GM20431 (cell line): ENCODE results near the gene FOXN3.

Experiments used
- in situ Hi-C: fragments of 300-500 bp; cut with MseI, MboI; formaldehyde crosslinking; loops from one replicate; pipeline ENCODE4 v1.15.0; 2020; ENCODE audit warnings: low sequenced_read_pairs; ENCODE audit not compliant: unreplicated experiment

FOXN3 gene

DNA sequence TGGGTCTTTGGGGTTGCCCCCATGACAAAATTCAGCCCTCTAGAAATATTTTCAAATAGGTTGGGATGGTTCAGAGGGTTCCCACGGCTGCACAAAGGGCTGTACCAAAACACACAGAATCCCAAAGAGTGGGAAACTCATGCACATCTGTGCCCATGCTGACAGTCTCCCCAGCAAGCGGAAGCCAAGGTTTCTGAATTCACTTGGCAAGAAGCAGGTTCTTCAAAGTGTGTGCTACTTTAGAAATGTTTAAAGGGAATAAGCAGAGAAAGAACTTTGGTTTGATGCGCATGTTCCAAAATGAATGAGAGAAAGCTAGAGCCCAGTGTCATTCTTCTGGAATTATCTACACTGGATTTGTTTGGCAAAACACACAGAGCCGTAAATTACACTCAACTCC is 46.7 kb downstream of the FOXN3 start:
- in situ Hi-C loops = no loop called here

DNA sequence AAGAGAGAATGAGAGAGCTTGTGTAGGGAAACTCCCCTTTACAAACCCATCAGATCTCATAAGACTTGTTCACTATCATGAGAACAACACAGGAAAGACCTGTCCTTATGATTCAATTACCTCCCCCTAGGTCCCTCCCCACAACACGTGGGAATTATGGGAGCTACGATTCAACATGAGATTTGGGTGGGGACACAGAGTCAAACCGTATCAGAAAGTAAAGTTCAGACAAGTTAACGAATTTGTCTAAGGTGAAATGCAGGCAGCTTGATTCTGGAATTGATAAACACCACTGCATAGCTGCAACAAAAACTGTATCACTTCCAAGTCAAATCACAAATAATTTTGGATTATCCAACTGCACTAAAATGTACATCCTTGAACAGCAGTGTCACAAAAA is 47.4 kb downstream of the FOXN3 start:
- in situ Hi-C loops = no loop called here

DNA sequence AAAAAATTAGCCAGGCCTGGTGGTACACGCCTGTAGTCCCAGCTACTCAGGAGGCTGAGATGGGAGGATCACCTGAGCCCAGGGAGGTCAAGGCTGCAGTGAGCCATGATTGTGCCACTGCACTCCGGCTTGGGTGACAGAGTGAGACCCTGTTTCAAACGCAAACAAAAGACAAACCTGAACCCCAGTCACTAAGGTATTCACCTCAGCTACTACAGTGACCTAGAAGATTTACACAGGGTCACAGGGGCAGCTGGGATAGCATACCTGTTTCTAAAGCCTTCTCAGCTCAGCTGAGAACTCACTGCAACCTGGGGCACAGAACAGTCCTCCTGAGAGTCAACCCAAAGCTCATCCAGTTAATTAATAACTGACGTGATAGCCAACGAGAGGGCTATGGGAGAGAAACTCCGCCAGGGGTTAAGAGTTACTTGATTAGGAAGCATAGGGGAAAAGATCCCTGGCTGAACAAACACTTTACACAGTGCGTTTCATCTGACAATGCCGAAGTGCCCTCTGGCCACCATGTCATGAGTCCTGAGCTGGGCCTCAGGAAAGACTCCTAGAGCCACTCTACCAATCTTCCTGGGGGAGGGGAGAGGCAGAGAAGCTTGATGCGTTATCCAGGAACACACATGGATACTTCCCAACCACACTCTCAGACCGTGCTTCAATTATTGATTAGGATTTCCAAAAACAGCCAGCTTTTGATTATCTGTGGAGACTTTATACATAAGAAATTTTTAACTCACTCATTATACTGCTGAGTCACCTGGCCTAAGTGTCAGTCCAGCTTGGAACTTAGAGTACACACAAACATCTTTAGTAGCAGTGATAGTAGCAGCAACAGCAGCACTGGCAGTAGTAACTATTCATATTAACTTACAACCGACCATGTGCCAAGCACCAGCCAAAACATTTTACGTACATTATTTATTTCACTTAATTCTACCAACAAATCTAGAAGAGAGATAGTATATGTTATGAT is 48.2 kb downstream of the FOXN3 start:
- in situ Hi-C loops = no loop called here

DNA sequence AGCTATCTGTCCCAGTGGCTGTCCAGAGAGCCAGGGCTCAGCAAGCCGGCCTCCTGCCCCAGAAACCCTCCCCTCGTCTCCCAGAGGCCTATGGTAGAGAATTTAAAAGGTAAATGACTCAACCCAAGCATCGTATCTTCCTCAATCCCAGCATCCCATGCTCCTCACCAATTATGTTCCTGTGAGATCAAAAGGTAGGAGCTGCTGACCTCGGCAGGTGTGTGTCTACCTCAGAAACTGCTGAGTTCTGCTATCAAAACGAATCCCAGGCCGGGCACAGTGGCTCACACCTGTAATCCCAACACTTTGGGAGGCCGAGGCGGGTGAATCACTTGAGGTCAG is 49.3 kb downstream of the FOXN3 start:
- in situ Hi-C loops = no loop called here

DNA sequence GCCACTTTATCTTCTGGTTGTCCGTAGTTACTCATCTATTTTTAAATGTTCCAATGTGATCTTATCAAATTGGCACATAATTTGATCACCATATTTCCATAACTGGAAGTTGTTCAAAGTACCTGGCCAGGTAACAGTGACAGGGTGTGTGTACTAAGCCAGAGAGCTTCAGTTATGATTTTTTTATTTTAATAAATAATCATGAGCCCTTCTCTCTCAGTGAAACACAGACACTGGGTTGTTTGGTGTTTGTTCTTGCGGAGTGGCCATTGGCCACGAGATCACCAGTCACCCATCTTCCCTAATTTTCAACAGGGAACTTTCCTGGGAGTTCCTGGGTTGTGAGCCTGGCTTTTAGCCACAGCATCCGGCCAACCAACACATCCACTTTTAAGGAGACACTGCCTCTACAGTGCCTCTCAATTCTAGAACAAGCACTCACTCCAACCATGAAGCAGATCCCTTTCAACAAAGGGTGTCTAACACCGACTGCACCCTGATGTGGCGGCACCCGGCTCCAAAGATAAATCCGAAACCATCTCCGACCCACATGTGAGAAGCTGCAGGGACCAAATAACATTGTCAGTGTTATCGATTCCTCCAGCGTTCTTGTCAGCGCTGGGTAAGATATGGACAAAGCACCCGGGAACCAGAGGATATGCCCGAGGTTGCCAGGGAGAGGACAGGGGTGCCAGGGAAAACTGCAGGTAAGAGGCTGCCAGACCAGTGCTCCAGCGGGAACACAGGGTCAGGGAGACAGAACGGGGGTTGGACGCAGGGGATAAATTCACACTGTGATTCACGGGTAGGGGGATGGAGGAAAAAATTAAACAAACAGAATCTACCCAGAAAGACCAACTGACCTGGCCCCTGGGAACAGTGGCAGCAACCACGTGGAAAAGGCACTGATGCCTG is 49.9 kb downstream of the FOXN3 start:
- in situ Hi-C loops = no loop called here

DNA sequence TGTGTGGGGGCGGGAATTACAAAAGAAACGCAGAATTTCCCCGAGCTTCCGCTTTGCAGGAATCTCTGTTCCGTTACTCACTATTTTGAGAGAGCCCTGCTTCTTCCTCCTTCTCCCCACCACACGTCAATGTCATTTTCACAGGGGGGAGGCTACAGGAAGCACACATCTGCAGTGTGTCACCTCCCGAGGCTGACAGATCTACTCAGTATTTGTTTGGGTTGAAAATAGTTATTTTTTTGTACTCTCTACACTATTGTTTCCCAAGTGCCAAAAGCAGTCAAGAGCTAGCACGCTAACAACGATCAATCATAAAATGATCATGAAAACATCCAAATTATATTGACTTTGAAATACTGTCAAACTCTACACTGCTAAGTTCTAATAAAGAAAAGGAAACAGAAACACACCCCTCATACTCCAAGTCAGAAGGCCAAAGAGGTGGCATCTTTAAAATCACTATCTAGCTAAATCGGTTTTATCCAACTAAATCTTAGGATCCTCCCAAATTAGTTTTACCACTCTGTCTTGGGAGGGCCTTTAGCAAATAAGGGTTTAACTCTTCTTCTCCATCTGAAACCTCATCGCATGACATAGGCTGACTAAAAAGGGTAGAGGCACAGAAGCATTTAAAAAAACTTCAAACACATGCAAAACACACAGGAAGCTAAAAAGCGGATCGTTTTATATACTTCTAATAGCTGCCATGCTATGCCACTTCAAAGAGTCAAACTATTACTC is 51.8 kb downstream of the FOXN3 start:
- in situ Hi-C loops = no loop called here

DNA sequence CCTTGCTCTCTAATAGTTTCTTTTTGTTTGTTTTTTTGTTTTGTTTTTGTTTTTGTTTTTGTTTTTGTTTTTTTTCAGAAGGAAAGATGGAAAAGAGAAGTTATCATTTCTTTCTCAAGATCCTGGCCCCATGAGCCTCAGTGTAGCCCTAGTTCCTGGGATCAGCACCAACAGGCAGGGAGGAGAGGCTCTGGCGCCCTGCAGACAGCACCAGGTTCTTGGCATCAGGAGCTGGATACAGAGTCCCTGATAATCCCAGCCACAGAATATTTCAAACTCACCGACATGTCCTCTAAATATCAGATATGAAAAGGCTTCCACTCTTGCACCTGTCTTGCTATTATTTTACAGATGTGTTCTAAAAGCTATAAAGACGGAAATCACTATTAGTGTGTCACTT is 52.7 kb downstream of the FOXN3 start:
- in situ Hi-C loops = no loop called here

DNA sequence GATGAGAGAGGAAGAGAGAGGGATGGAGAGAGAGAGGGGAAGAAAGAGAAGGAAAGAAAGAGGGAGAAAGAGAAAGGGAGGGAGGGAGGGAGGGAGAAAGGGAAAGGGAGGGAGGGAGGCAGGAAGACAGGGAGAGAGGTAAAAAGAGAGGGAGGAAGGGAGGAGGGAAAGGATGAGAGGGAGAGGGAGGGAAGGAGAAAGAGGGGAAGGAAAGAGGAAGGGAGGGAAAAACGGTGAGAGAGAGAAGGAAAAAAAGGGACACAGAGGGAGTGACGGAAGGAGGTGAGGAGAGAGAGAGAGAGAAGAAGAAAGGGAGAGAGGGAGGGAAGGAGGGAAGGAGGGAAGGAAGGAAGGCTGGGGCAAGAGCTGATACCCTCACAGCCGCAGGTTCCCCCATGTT is 56.8 kb downstream of the FOXN3 start:
- in situ Hi-C loops = no loop called here

DNA sequence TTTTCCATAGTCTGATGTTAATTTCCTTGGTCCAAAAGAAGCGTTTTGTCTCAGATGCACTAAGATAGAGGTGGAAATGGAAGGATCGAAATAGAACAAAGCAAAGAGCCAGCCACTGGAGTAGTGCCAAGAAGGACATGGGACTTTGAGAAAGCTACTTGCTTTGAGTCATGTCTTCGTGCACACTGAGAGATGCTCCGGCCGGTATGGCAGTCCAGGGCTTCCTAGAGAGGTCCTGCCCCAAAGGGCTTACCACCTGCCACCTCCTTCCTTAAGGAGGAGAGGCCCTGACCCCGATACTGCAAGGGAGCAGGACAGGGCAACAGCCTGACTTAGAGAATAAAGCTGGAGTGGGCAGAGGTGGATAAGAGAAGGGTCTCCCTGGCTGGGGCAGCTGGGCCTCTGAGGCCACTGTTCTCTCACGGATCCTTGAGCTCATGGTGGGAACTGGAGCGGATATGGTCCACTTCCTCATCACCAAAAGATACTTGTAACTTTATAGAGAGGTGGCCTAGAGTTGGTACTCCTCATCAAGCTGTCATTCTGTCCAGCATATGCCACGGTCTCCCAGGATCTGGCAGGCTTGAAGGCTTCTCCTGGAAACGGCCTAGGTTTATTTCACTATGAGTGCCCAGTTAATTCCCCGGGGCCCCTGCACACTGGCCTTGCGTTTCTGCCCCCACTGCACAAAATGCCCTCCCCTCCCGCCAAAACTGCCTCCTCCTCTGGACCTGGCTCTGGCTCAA is 57.4 kb downstream of the FOXN3 start:
- in situ Hi-C loops = no loop called here

DNA sequence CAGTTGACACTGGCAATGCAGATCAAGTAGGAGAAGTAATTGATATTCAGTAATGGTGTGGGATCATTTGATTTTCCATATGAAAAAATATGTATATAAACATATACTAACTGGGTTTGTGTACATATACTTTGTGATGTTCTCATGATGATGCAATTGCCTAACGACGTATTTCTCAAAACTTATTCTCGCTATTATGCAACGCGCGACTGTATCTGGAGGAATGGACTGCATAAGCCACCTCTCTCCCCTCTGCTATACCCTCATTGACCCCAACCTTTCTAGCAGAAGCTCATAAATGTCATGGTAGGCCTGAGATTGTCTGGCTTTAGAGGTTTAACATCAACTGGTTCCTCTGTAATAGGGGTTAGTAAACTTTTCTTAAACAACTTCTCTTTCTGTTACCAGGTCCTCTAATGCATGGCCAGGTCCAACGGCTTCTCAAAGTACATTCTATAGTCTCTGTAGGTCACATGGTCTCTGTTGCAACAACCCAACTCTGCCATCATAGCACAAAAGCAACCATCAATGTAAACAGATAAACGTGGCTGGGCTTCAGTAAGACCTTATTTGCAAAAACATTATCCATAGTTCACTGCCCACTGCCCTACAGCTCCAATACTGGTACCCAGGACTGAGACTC is 59.3 kb downstream of the FOXN3 start:
- in situ Hi-C loops = no loop called here

DNA sequence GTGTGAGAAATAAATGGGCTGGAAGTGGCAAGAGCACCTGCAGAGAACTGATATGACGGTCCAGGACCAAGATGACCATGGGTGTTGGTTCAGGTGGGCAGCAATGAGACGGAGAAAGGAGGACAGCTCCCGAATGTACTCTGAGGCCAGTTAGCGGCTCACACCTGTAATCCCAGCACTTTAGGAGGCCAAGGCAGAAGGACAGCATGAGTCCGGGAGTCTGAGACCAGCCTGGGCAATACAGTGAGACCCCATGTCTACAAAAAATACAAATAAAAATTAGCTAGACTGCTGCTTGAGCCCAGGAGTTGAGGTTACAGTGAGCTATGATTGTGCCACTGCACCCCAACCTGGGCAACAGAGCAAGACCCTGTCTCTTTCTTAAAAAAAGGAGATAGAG is 60.1 kb downstream of the FOXN3 start:
- in situ Hi-C loops = no loop called here

DNA sequence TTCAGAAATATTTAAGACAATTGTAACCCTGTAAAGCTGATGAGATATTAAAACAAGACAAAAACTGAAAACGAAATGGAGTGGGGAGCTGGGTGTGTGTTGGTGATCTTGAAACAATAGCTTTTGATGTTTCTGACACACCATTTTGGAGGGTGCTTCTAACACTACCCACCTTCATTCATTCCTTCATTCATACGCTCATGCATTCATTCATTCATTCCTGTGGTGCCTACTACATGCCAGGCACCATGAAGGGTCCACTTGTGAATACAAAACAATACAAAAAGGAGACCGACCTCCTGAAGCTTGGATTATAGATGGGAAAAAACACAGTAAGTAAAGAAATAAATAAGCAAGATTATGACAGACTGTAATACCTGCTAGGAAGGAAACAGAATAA is 60.5 kb downstream of the FOXN3 start:
- in situ Hi-C loops = no loop called here

DNA sequence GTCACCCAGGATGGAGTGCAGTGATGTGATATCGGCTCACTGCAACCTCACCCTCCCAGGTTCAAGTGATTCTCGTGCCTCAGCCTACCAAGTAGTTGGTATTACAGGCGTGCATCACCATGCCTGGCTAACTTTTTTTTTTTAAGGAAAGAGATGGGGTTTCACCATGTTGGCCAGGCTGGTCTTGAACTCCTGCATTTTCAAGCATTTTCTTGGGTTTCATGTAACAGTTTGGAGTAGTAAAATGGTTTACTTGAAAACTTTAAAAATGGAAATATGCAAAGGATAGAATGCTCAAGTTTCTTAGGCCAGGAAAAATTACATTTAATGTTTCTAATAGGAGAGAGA is 63.3 kb downstream of the FOXN3 start:
- in situ Hi-C loops = no loop called here

DNA sequence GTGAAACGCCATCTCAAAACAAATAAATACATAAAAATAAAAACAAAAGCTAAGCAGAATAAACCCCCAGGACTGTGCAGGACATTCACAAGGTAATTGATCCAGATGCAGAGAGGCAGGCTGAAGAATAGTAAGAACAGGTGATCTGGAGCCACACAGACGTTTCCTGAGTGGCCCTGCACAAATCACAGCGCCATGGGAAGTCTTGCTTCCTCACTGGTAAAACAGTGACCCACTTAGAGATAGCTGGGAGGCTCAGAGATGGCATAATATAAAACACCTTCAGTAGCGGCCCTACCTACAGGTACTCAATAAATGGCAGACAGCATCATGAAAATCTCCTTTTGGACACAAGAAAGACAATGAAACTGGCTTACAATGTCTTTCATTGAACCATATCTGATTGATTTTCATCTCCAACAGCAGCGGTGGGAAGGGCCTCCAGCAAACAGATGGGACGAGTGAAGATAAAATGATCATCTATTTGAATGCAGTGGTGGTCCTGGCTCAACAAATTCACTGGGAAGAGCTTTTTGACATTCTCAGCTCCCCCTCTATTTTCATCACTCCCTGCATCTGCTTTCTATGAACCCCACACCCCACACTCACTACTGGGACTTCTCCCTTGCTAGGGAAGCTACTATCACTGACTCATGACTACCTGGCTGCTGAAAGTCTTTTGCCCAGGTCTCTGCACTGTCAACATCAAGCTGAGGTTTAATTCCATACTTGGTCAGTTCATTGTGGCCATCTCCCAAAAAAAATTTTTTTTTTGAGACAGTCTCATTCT is 63.9 kb downstream of the FOXN3 start:
- in situ Hi-C loops = no loop called here

DNA sequence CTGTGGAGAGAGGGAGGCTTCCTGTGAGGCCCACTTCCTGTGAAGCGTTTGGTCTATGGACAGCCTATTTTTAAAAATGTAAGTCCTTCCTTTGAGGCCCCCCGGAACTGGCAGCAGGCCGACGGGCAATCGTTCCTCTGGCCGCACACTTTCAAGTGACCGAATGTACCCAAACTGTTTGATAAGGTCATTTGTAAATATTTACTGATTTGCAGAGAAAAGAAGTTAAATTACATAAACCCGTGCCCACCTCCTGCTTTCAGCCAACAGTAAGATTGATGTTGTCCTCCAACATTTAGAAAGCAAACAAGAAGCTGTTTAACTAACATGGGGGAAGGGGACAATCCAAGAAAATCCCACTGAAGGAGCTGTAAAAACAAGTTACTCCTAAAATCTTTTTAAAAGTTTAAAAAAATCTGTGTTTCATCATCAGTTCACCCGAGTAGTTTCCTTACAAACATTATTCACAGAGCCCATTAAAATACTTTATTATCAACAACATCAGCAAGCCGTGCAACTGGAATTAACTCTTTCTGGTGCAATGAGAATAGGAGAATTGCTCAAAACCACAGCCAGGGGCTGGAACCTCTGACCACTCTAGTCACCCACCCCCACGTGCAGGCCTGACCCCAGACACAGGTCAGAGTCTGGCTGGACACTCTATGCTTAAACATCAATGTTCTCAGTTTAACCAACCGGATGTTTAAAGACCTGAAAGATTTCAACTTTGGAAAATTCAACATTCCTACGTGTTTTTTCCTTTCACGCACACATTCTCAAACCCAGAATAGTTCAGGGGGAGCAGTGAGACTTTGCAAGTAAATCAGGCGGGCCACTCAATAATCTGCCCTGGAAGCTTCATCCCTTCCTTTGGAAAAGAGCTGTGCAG is 65.3 kb downstream of the FOXN3 start:
- in situ Hi-C loops = no loop called here

DNA sequence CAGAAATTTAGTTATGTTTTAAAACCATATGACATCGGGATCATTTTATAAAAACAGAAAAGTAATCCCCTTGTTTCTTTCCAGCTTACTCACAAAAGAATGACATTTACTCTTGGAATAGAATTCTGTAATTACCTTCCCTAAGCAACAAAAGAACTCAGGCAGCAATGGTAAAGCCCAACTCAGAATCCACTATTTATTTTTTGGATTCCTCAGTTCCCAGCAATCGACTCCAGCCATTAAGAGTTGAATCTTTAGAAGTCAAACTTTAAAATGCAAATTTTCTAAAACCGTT is 65.9 kb downstream of the FOXN3 start:
- in situ Hi-C loops = no loop called here

DNA sequence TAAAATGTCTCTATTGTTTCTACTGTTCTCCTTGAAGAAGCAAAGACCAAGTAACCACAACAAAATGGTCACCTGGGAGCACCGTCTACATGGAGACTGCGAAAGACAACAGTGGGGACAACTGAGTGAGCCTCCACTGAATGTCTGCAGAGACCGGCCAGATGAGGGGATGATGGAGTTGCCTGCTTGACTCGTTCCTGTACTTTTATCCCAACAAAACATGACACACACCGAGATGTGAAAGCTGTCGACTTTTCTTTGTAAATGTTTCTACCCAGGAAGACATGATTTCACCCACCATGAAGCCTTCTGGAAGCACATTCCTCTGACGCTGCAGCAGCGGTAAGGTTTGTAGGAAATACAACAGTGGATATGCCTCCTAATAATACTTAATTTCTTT is 66.9 kb downstream of the FOXN3 start:
- in situ Hi-C loops = no loop called here
